Loucy (cell line): ENCODE data around the gene FGD5.

Experiments
- H2AFZ ChIP-seq: fragments of 200-600 bp; sonication (generic); 2 replicates; pipeline ENCODE4 v1.6.0; 2016; ENCODE audit warnings: antibody characterized with exemption, mild to moderate bottlenecking, low read length, moderate library complexity
- H3F3A ChIP-seq: fragments of 200-600 bp; 2 replicates; pipeline ENCODE4 v1.6.0; 2016; ENCODE audit warnings: antibody characterized with exemption, low read depth, mild to moderate bottlenecking
- H3K27me3 ChIP-seq: fragments of 200-600 bp; sonication (generic); 2 replicates; pipeline ENCODE4 v1.6.1; 2014; ENCODE audit warnings: low read length, mild to moderate bottlenecking; ENCODE audit not compliant: insufficient read depth, poor library complexity, severe bottlenecking
- H3K36me3 ChIP-seq: fragments of 200-600 bp; sonication (generic); 2 replicates; pipeline ENCODE4 v1.6.1; 2016; ENCODE audit warnings: low read length; ENCODE audit not compliant: insufficient read depth
- H3K4me1 ChIP-seq: fragments of 200-600 bp; sonication (generic); 2 replicates; pipeline ENCODE4 v1.5.1; 2014; ENCODE audit warnings: low read length, mild to moderate bottlenecking; ENCODE audit not compliant: insufficient read depth, poor library complexity, severe bottlenecking
- H3K4me2 ChIP-seq: fragments of 200-600 bp; sonication (generic); 2 replicates; pipeline ENCODE4 v1.6.0; 2014; ENCODE audit warnings: antibody characterized with exemption, low read length, low read depth, mild to moderate bottlenecking; ENCODE audit not compliant: poor library complexity, severe bottlenecking
- H3K4me3 ChIP-seq: fragments of 200-600 bp; sonication (generic); 2 replicates; pipeline ENCODE4 v1.5.1; 2014; ENCODE audit warnings: low read length, mild to moderate bottlenecking, mixed read lengths; ENCODE audit not compliant: poor library complexity, severe bottlenecking
- H3K79me2 ChIP-seq: fragments of 200-600 bp; sonication (generic); 2 replicates; pipeline ENCODE4 v1.6.1; 2014; ENCODE audit warnings: low read length; ENCODE audit not compliant: insufficient read depth
- H3K9ac ChIP-seq: fragments of 200-600 bp; sonication (generic); 2 replicates; pipeline ENCODE4 v1.6.0; 2014; ENCODE audit warnings: mild to moderate bottlenecking, low read depth, low read length, moderate library complexity; ENCODE audit not compliant: poor library complexity, severe bottlenecking
- H3K9me2 ChIP-seq: fragments of 200-600 bp; sonication (generic); replicated peaks from 2 replicates; pipeline ENCODE4 v1.6.1; 2016; ENCODE audit warnings: low read depth, low read length, mixed read lengths
- H3K9me3 ChIP-seq: fragments of 200-600 bp; sonication (generic); 2 replicates; pipeline ENCODE4 v1.6.1; 2014; ENCODE audit warnings: mild to moderate bottlenecking, antibody characterized with exemption, low read length, low read depth; ENCODE audit not compliant: insufficient read depth
- H4K20me1 ChIP-seq: fragments of 200-600 bp; sonication (generic); 2 replicates; pipeline ENCODE4 v1.6.0; 2014; ENCODE audit warnings: antibody characterized with exemption, low read length, mild to moderate bottlenecking; ENCODE audit not compliant: insufficient read depth, poor library complexity, severe bottlenecking
- EZH2phosphoT487 ChIP-seq: fragments of 200-600 bp; IDR thresholded peaks from 2 replicates; pipeline ENCODE4 v1.6.1; 2018; ENCODE audit warnings: antibody characterized with exemption, mild to moderate bottlenecking, moderate library complexity, borderline replicate concordance
- TF ChIP-seq, protein P1 (sequence below): fragments of 200-600 bp; sonication (generic); conservative IDR thresholded peaks from 2 replicates; pipeline ENCODE4 v1.5.1; 2014; ENCODE audit warnings: mild to moderate bottlenecking, antibody characterized with exemption, low read length

FGD5 gene

DNA sequence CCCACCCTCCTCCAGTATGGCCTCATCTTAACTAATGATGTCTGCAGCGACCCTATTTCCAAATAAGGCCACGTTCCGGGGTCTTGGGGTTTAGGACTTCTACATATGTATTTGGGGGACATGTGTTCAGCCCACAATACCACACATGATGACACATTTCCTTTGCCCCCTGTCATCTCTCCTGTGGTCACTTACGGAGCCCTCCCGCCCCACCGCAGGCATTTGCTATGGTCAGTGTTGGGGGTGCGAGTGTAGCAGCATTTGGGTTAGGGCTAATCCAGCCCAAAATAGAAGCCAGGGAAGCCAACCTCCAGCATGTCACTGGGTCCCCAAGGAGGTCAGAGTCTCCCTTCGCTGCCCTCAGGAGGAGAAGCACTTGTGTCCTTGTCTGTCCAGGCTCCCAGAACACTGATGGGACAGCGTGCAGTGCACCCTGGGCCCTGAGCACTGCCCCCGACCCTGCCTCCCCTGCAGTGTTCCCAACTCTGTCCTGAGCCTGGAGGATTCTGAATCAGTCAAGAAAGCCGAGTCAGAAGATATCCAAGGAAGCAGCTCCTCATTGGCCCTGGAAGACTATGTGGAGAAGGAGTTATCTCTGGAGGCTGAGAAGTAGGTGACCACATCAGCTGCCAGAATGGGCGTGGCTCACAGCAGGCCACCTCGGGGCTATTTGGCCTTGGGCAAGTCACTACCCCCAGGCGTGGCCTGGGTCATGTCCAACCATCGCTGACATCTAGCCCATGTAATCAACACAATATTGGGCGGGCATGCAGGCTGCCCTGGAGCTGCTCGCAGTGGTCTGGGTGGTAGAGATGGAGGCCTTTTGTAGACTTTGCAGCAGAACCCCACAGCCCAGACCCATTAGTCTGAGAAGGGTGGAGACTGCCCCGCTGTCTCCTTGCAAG is 46.9 kb upstream of the FGD5 start:
- Histone ChIP-seq H4K20me1 (no peaks in the 10 kb centered on the region), H2AFZ (no peak overlapping the region), H3K4me1 (no peaks in the 10 kb centered on the region), H3K9me2 (no peaks in the 10 kb centered on the region), H3K36me3 (no peaks in the 10 kb centered on the region), H3K27me3 (no peaks in the 10 kb centered on the region), H3F3A (no peaks in the 10 kb centered on the region), H3K4me3 (no peak overlapping the region), H3K9ac (no peak overlapping the region), H3K4me2 (no peak overlapping the region), H3K9me3 (no peaks in the 10 kb centered on the region), H3K79me2 (no peaks in the 10 kb centered on the region)
- TF ChIP-seq EZH2phosphoT487 = no peak
- TF ChIP-seq, protein P1, sequence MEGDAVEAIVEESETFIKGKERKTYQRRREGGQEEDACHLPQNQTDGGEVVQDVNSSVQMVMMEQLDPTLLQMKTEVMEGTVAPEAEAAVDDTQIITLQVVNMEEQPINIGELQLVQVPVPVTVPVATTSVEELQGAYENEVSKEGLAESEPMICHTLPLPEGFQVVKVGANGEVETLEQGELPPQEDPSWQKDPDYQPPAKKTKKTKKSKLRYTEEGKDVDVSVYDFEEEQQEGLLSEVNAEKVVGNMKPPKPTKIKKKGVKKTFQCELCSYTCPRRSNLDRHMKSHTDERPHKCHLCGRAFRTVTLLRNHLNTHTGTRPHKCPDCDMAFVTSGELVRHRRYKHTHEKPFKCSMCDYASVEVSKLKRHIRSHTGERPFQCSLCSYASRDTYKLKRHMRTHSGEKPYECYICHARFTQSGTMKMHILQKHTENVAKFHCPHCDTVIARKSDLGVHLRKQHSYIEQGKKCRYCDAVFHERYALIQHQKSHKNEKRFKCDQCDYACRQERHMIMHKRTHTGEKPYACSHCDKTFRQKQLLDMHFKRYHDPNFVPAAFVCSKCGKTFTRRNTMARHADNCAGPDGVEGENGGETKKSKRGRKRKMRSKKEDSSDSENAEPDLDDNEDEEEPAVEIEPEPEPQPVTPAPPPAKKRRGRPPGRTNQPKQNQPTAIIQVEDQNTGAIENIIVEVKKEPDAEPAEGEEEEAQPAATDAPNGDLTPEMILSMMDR = no peak

- no peak overlapping the region for H2AFZ ChIP-seq
- no peak overlapping the region for H3K4me3 ChIP-seq
- H3K4me1 ChIP-seq = no peaks in the 10 kb centered on the region
- no peak overlapping the region for H3K4me2 ChIP-seq
- H3K9ac ChIP-seq = no peak overlapping the region
- no peaks in the 10 kb centered on the region for H3K9me2 ChIP-seq
- H3K27me3 ChIP-seq = no peaks in the 10 kb centered on the region
- no peaks in the 10 kb centered on the region for H4K20me1 ChIP-seq
- TF ChIP-seq, protein P1 = no peak
- no peak for TF ChIP-seq EZH2phosphoT487
- H3K79me2 ChIP-seq = no peaks in the 10 kb centered on the region
- H3K9me3 ChIP-seq = no peaks in the 10 kb centered on the region
- no peaks in the 10 kb centered on the region for H3K36me3 ChIP-seq
- H3F3A ChIP-seq = no peaks in the 10 kb centered on the region
Measured at GRCh38 chr3:14772533-14773138, 46.1 kb upstream of the FGD5 start.

- no peaks in the 10 kb centered on the region for H3K27me3 ChIP-seq
- no peak for TF ChIP-seq EZH2phosphoT487
- TF ChIP-seq, protein P1 = no peak
- H3K9me2 ChIP-seq = no peaks in the 10 kb centered on the region
- H3K9me3 ChIP-seq = no peaks in the 10 kb centered on the region
- H3K4me2 ChIP-seq = no peak overlapping the region
- no peak overlapping the region for H3K4me3 ChIP-seq
- no peaks in the 10 kb centered on the region for H3K79me2 ChIP-seq
- no peak overlapping the region for H3K9ac ChIP-seq
- no peak overlapping the region for H2AFZ ChIP-seq
- H4K20me1 ChIP-seq = no peaks in the 10 kb centered on the region
- no peaks in the 10 kb centered on the region for H3K4me1 ChIP-seq
- H3K36me3 ChIP-seq = no peaks in the 10 kb centered on the region
- H3F3A ChIP-seq = no peaks in the 10 kb centered on the region
Measured at GRCh38 chr3:14773281-14773680, 45.5 kb upstream of the FGD5 start.
